Nephron (organoid): Measurements from ENCODE around the gene ANAPC4.

Source experiments
- H3K27ac Mint-ChIP-seq, 3 experiments: 2 replicates each; pipeline ENCODE4 v1.8.0; 2020; ENCODE audit warnings: mixed read lengths in 3 of 3, mild to moderate bottlenecking in 2 of 3, moderate library complexity in 1 of 3
- H3K27me3 Mint-ChIP-seq: 2 replicates; pipeline ENCODE4 v1.8.0; 2021; ENCODE audit warnings: low read depth, mild to moderate bottlenecking, moderate library complexity, mixed read lengths
- H3K36me3 Mint-ChIP-seq: 2 replicates; pipeline ENCODE4 v1.8.0; 2020; ENCODE audit warnings: low read depth, mixed read lengths
- H3K4me1 Mint-ChIP-seq: 2 replicates; pipeline ENCODE4 v1.8.0; 2020; ENCODE audit warnings: mixed read lengths
- H3K4me3 Mint-ChIP-seq, 3 experiments: 2 replicates each; pipeline ENCODE4 v1.8.0; 2020; ENCODE audit warnings: mild to moderate bottlenecking in 3 of 3, mixed read lengths in 3 of 3, moderate library complexity in 2 of 3
- H3K9me3 Mint-ChIP-seq: 2 replicates; pipeline ENCODE4 v1.8.0; 2020; ENCODE audit warnings: mixed read lengths
- CTCF ChIP-seq, 3 experiments: fragments of 200-600 bp; sonication (generic); IDR thresholded peaks; one replicate each; pipeline ENCODE4 v1.5.0; 2021; ENCODE audit warnings: antibody characterized with exemption in 3 of 3; ENCODE audit not compliant: unreplicated experiment in 3 of 3

ANAPC4 gene

DNA sequence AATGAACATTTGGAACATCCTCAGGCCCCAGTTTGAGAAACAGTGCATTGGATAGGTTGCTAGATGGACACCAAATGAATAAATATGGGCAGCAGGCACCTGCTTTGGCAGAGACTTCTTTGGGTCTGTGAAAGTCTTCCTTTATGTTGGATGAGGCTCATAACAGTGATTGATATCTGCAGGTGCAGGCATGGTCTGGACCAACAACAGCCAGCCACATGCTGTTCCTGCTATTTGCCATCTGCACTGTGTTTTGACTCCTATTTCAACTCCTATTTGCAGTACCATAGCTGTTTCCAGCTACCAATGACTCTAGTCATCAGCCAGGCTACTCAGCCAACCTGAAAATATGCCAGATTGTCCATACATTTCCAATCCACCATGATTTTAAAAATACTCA is 60.9 kb downstream of the ANAPC4 start:
- peaks cover 14% of the 10 kb centered on the region for H3K4me1 Mint-ChIP-seq
- H3K27me3 Mint-ChIP-seq: no peaks in the 10 kb centered on the region
- H3K4me3 Mint-ChIP-seq: no peak overlapping the region
- no peak overlapping the region for H3K27ac Mint-ChIP-seq
- H3K9me3 Mint-ChIP-seq: peaks cover 3% of the 10 kb centered on the region
- TF ChIP-seq CTCF (IDR thresholded peaks at IDR 0.05; ENCODE audit: unreplicated experiment in 3 of 3): no peak
- H3K36me3 Mint-ChIP-seq: no peaks in the 10 kb centered on the region

GRCh38 chr4:25439918-25440477 is 62.9 kb downstream of the ANAPC4 start:
- H3K4me3 Mint-ChIP-seq: no peak overlapping the region
- H3K4me1 Mint-ChIP-seq: peaks cover 14% of the 10 kb centered on the region
- peak overlapping the region; percentile 23 to 85 (median 47) for H3K27ac Mint-ChIP-seq
- H3K27me3 Mint-ChIP-seq: no peaks in the 10 kb centered on the region
- TF ChIP-seq CTCF (IDR thresholded peaks at IDR 0.05; ENCODE audit: unreplicated experiment in 3 of 3): peak; percentile 68 to 79 (median 79)
- H3K36me3 Mint-ChIP-seq: no peaks in the 10 kb centered on the region
- peaks cover 3% of the 10 kb centered on the region for H3K9me3 Mint-ChIP-seq

DNA sequence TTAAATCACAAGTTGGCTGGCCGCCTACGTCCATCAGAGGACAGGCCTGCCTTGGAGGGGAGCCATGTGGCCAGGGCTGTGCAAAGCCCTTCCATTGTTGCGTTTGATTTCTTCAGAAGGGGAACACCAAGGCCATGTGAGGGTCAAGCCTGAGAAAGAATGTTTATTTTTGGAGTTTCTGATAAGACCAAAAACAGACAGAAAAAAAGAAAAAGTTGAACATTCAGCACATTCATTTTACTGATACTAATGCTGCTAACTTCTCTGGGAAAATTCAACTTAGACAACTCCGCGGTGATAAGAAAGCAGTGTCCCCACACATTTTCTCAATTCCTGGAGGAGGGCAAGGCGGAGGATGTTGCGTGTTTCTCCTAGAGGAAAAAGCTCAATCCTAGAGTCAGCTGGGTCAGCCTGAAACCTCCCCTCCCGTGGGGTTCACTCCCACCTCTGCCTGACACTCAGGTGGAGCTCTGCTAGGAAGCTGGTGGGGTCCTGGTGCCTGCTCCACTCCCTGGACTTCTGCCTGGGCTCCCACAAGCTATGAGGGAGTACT is 63.5 kb downstream of the ANAPC4 start:
- H3K4me3 Mint-ChIP-seq: no peak overlapping the region
- H3K9me3 Mint-ChIP-seq: peaks cover 3% of the 10 kb centered on the region
- peak overlapping the region; percentile 23 to 85 (median 47) for H3K27ac Mint-ChIP-seq
- peaks cover 14% of the 10 kb centered on the region for H3K4me1 Mint-ChIP-seq
- TF ChIP-seq CTCF (IDR thresholded peaks at IDR 0.05; ENCODE audit: unreplicated experiment in 3 of 3): no peak
- H3K36me3 Mint-ChIP-seq: no peaks in the 10 kb centered on the region
- no peaks in the 10 kb centered on the region for H3K27me3 Mint-ChIP-seq

DNA sequence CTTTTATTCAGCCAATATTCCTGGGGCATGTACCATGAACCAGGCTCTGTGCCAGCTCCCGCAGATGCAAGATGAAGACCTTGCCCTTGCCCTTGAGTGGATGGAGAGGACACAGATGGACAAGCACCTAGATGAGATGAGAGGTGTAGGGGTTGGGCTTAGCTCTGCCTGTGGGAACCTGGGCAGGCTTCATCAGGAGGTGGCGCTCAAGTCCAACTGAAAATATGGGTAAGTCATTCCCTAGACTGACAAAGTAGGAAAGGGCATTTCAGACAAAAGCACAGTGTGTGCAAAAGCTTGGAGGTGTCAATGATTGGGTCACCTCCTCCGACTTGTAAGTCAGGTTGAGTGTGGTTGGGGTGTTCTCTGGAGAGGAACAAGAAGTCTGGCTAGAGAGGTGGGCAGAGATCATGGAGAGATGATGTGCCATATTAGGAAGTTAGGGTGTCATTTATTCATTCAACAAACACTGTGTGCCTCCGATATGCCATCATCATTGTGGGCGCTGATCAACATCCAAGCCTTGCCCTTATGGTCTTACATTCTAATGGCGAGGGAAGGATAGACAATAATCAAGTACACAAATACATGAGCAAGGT is 64.6 kb downstream of the ANAPC4 start:
- TF ChIP-seq CTCF (IDR thresholded peaks at IDR 0.05; ENCODE audit: unreplicated experiment in 3 of 3): peak; percentile 68 to 79 (median 70)
- H3K4me1 Mint-ChIP-seq: peaks cover 16% of the 10 kb centered on the region
- H3K9me3 Mint-ChIP-seq: peaks cover 3% of the 10 kb centered on the region
- H3K36me3 Mint-ChIP-seq: no peaks in the 10 kb centered on the region
- no peaks in the 10 kb centered on the region for H3K27me3 Mint-ChIP-seq
- no peak overlapping the region for H3K4me3 Mint-ChIP-seq
- peak overlapping the region; percentile 8 to 59 (median 30) for H3K27ac Mint-ChIP-seq

GRCh38 chr4:25442863-25443307 is 65.8 kb downstream of the ANAPC4 start:
- Mint-ChIP-seq H3K9me3 (peaks cover 3% of the 10 kb centered on the region), H3K36me3 (no peaks in the 10 kb centered on the region), H3K27ac (no peak overlapping the region), H3K4me3 (no peak overlapping the region), H3K27me3 (no peaks in the 10 kb centered on the region), H3K4me1 (peaks cover 19% of the 10 kb centered on the region)
- TF ChIP-seq CTCF (IDR thresholded peaks at IDR 0.05; ENCODE audit: unreplicated experiment in 3 of 3): no peak

GRCh38 chr4:25443851-25444250 is 66.8 kb downstream of the ANAPC4 start:
- Mint-ChIP-seq H3K27me3 (no peaks in the 10 kb centered on the region), H3K27ac (no peak overlapping the region), H3K36me3 (no peaks in the 10 kb centered on the region), H3K4me3 (no peak overlapping the region), H3K4me1 (peaks cover 19% of the 10 kb centered on the region), H3K9me3 (peaks cover 3% of the 10 kb centered on the region)
- no peak for TF ChIP-seq CTCF (IDR thresholded peaks at IDR 0.05; ENCODE audit: unreplicated experiment in 3 of 3)
